H1 (cell line): ENCODE results near the gene DEDD.

ENCODE experiments used
- CEBPB ChIP-seq: IDR thresholded peaks from 2 replicates; pipeline ENCODE4 v1.6.1; 2012; ENCODE audit warnings: low read depth, low read length
- EP300 ChIP-seq, 2 experiments: IDR thresholded peaks; 1 replicate in 1 of 2; 2 replicates in 1 of 2; pipeline ENCODE4 v1.6.1; 2011 to 2012; ENCODE audit warnings: low read depth in 2 of 2, low read length in 2 of 2, mild to moderate bottlenecking in 2 of 2, borderline replicate concordance in 1 of 2, inconsistent platforms in 1 of 2, moderate library complexity in 1 of 2
- EZH2 ChIP-seq: fragments of 200-600 bp; sonication (generic); IDR thresholded peaks from 2 replicates; pipeline ENCODE4 v1.7.1; 2012; ENCODE audit warnings: low read depth, mild to moderate bottlenecking, moderate library complexity, low read length, inconsistent platforms; ENCODE audit not compliant: severe bottlenecking
- NRF1 ChIP-seq: IDR thresholded peaks from 2 replicates; pipeline ENCODE4 v1.6.1; 2011; ENCODE audit warnings: mild to moderate bottlenecking, low read depth, low read length, improper control_type of control experiment
- SIRT6 ChIP-seq: IDR thresholded peaks from one replicate; pipeline ENCODE4 v1.7.1; 2012; ENCODE audit warnings: low read length, inconsistent platforms
- SP2 ChIP-seq: IDR thresholded peaks from 2 replicates; pipeline ENCODE4 v1.6.1; 2012; ENCODE audit warnings: mild to moderate bottlenecking, low read length, inconsistent platforms
- TAF1 ChIP-seq: IDR thresholded peaks from 2 replicates; pipeline ENCODE4 v1.6.1; 2011; ENCODE audit warnings: mild to moderate bottlenecking, low read depth, low read length
- TF ChIP-seq, protein P1 (sequence below), 3 experiments: IDR thresholded peaks; 1 replicate in 2 of 3; 2 replicates in 1 of 3; pipeline versions ENCODE4 v1.5.1 to v1.6.1; 2011; ENCODE audit warnings: low read length in 3 of 3, mild to moderate bottlenecking in 3 of 3, inconsistent platforms in 2 of 3, low read depth in 1 of 3, moderate library complexity in 1 of 3; ENCODE audit not compliant: insufficient read depth in 1 of 3; ENCODE audit errors: control extremely low read depth in 1 of 3

DNA sequence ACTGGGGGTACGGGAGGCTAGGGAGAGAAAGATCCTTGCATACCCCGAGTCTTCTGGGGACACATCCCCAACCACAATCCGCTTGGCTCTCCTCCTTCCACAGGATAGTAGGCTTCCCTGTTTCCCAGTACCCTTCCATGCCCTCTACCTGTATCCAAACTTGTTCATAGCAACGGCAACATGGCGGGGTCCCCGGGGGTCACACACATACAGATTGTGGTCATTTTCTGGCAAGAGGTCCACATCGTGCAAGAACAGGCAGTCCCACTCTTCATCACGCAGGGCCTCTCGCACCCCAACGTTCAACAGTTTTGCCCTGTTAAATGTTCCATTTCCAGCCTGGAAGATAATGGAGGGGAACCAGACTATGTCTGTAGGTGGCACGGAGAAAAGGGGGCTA is 41.2 kb upstream of the DEDD start:
- TF ChIP-seq EP300 (IDR thresholded peaks at IDR 0.05; ENCODE audit: borderline replicate concordance in 1 of 2, low read depth in 2 of 2, low read length in 2 of 2) (no peak), NRF1 (no peak), EZH2 (no peak), SP2 (no peak), TAF1 (no peak), CEBPB (no peak), SIRT6 (no peak)
- TF ChIP-seq, protein P1, sequence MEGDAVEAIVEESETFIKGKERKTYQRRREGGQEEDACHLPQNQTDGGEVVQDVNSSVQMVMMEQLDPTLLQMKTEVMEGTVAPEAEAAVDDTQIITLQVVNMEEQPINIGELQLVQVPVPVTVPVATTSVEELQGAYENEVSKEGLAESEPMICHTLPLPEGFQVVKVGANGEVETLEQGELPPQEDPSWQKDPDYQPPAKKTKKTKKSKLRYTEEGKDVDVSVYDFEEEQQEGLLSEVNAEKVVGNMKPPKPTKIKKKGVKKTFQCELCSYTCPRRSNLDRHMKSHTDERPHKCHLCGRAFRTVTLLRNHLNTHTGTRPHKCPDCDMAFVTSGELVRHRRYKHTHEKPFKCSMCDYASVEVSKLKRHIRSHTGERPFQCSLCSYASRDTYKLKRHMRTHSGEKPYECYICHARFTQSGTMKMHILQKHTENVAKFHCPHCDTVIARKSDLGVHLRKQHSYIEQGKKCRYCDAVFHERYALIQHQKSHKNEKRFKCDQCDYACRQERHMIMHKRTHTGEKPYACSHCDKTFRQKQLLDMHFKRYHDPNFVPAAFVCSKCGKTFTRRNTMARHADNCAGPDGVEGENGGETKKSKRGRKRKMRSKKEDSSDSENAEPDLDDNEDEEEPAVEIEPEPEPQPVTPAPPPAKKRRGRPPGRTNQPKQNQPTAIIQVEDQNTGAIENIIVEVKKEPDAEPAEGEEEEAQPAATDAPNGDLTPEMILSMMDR (IDR thresholded peaks at IDR 0.05; ENCODE audit: control extremely low read depth in 1 of 3, insufficient read depth in 1 of 3, low read depth in 1 of 3, low read length in 3 of 3) = no peak
